Esophagus (tissue), 2 donors: ENCODE data around the gene NSG1. TPM values are rescaled to one million over a fixed set of nuclear protein-coding genes. Genes with fewer than 3 reads are reported as not detected.

Source experiments
- H3K27ac ChIP-seq, 2 donors: one replicate each; pipeline ENCODE4 v1.5.1; 2013; ENCODE audit warnings: low read depth in 2 of 2, mild to moderate bottlenecking in 2 of 2, inconsistent platforms in 1 of 2, low read length in 1 of 2, moderate library complexity in 1 of 2
- H3K27me3 ChIP-seq, 2 donors: one replicate each; pipeline ENCODE4 v1.6.1; 2013; ENCODE audit warnings: low read length in 2 of 2, control low read depth in 1 of 2, mild to moderate bottlenecking in 1 of 2; ENCODE audit not compliant: insufficient read depth in 2 of 2, control insufficient read depth in 1 of 2
- H3K36me3 ChIP-seq, 2 donors: one replicate each; pipeline ENCODE4 v1.6.1; 2013; ENCODE audit warnings: low read length in 1 of 2; ENCODE audit not compliant: control insufficient read depth in 2 of 2, insufficient read depth in 2 of 2
- H3K4me1 ChIP-seq, 2 donors: one replicate each; pipeline ENCODE4 v1.6.1; 2013; ENCODE audit warnings: low read length in 1 of 2; ENCODE audit not compliant: control insufficient read depth in 2 of 2, insufficient read depth in 2 of 2
- H3K4me3 ChIP-seq, 2 donors: one replicate each; pipeline ENCODE4 v1.5.1; 2013; ENCODE audit warnings: low read length in 2 of 2, mild to moderate bottlenecking in 2 of 2, low read depth in 1 of 2, moderate library complexity in 1 of 2
- H3K9me3 ChIP-seq, 2 donors: one replicate each; pipeline ENCODE4 v1.6.1; 2013; ENCODE audit warnings: mild to moderate bottlenecking in 2 of 2, low read depth in 1 of 2, low read length in 1 of 2, moderate library complexity in 1 of 2; ENCODE audit not compliant: control insufficient read depth in 2 of 2, insufficient read depth in 1 of 2
- WGBS, 2 donors: extraction: QIAGEN DNeasy Blood & Tissue Kit; methylation state at CpG; one replicate each; pipeline ENCODE4 v1.1.7; 2013; 5-methylcytosine and 5-hydroxymethylcytosine counted together
- polyA plus RNA-seq, 2 donors: library from polyadenylated mRNA; stranded (reverse); fragments of 200-250 nt; gene quantifications; one replicate each; pipeline ENCODE4 v1.2.3, GENCODE V29; 2013
- donor health status: healthy with polysubstance abuse.
- donor health status: Bipolar disorder and iron deficiency.

Gene NSG1
- polyA plus RNA-seq, 2 donors, result 11.3 to 23.6 TPM

GRCh38 chr4:4406455-4407298, 19.8 kb downstream of the NSG1 start:
- H3K9me3 ChIP-seq, result no peaks in the 10 kb centered on the region
- H3K27me3 ChIP-seq, result no peaks in the 10 kb centered on the region
- H3K27ac ChIP-seq, result no peak overlapping the region
- H3K36me3 ChIP-seq, result peaks cover 0 to 12% of the 10 kb centered on the region in 2 donors
- peaks cover 0 to 3% of the 10 kb centered on the region in 2 donors for H3K4me1 ChIP-seq
- WGBS, 2 donors, result 66 to 71% methylated on average over 28 of the region's 28 CpGs
- no peak overlapping the region for H3K4me3 ChIP-seq

- H3K36me3 ChIP-seq, result peaks cover 0 to 12% of the 10 kb centered on the region in 2 donors
- no peak overlapping the region for H3K27ac ChIP-seq
- no peaks in the 10 kb centered on the region for H3K27me3 ChIP-seq
- H3K4me1 ChIP-seq, result peaks cover 0 to 3% of the 10 kb centered on the region in 2 donors
- H3K4me3 ChIP-seq, result no peak overlapping the region
- 73 to 86% methylated on average over 16 to 19 of the region's 19 CpGs for WGBS, 2 donors
- no peaks in the 10 kb centered on the region for H3K9me3 ChIP-seq
Measured at GRCh38 chr4:4407299-4408131, 20.6 kb downstream of the NSG1 start.

- no peaks in the 10 kb centered on the region for H3K9me3 ChIP-seq
- WGBS, 2 donors, result 58 to 60% methylated on average over 13 of the region's 13 CpGs
- no peak overlapping the region for H3K27ac ChIP-seq
- no peak overlapping the region for H3K4me3 ChIP-seq
- H3K4me1 ChIP-seq, result peaks cover 0 to 3% of the 10 kb centered on the region in 2 donors
- peaks cover 0 to 12% of the 10 kb centered on the region in 2 donors for H3K36me3 ChIP-seq
- no peaks in the 10 kb centered on the region for H3K27me3 ChIP-seq
Measured at GRCh38 chr4:4408132-4408523, 21.2 kb downstream of the NSG1 start.

- Histone ChIP-seq H3K27ac (no peak overlapping the region), H3K4me1 (peaks cover 0 to 3% of the 10 kb centered on the region in 2 donors), H3K4me3 (no peak overlapping the region), H3K36me3 (peaks cover 0 to 12% of the 10 kb centered on the region in 2 donors), H3K27me3 (no peaks in the 10 kb centered on the region), H3K9me3 (no peaks in the 10 kb centered on the region)
- 65 to 71% methylated on average over 23 of the region's 23 CpGs for WGBS, 2 donors
Measured at GRCh38 chr4:4408576-4409335, 21.9 kb downstream of the NSG1 start.

- H3K27me3 ChIP-seq, result no peaks in the 10 kb centered on the region
- no peak overlapping the region for H3K27ac ChIP-seq
- 91 to 92% methylated on average over 23 of the region's 23 CpGs for WGBS, 2 donors
- peaks cover 0 to 12% of the 10 kb centered on the region in 2 donors for H3K36me3 ChIP-seq
- H3K4me1 ChIP-seq, result peaks cover 0 to 3% of the 10 kb centered on the region in 2 donors
- H3K9me3 ChIP-seq, result no peaks in the 10 kb centered on the region
- no peak overlapping the region for H3K4me3 ChIP-seq
Measured at GRCh38 chr4:4409416-4410115, 22.7 kb downstream of the NSG1 start.

- WGBS, 2 donors, result 88 to 91% methylated on average over 15 of the region's 15 CpGs
- Histone ChIP-seq H3K4me3 (no peak overlapping the region), H3K27ac (no peak overlapping the region), H3K27me3 (no peaks in the 10 kb centered on the region), H3K36me3 (peaks cover 0 to 12% of the 10 kb centered on the region in 2 donors), H3K9me3 (no peaks in the 10 kb centered on the region), H3K4me1 (peaks cover 0 to 3% of the 10 kb centered on the region in 2 donors)
Measured at GRCh38 chr4:4410271-4410670, 23.4 kb downstream of the NSG1 start.

GRCh38 chr4:4411906-4412305, 25.0 kb downstream of the NSG1 start:
- 85 to 87% methylated on average over 15 of the region's 15 CpGs for WGBS, 2 donors
- Histone ChIP-seq H3K27ac (no peak overlapping the region), H3K4me1 (peaks cover 0 to 3% of the 10 kb centered on the region in 2 donors), H3K36me3 (peaks cover 0 to 18% of the 10 kb centered on the region in 2 donors), H3K9me3 (peaks cover 0 to 6% of the 10 kb centered on the region in 2 donors), H3K4me3 (no peak overlapping the region), H3K27me3 (no peaks in the 10 kb centered on the region)

- Histone ChIP-seq H3K36me3 (peaks cover 0 to 16% of the 10 kb centered on the region in 2 donors), H3K4me1 (peaks cover 0 to 3% of the 10 kb centered on the region in 2 donors), H3K27ac (no peak overlapping the region), H3K9me3 (peaks cover 0 to 6% of the 10 kb centered on the region in 2 donors), H3K27me3 (no peaks in the 10 kb centered on the region), H3K4me3 (no peak overlapping the region)
- 74 to 80% methylated on average over 19 of the region's 19 CpGs for WGBS, 2 donors
Measured at GRCh38 chr4:4412641-4413372, 25.9 kb downstream of the NSG1 start.
